ENCODE measurements around the gene FIGNL2. TPM values are rescaled to one million over a fixed set of nuclear protein-coding genes. Genes with fewer than 3 reads are reported as not detected.

Gene FIGNL2
- total and polyA plus RNA-seq, 2 of the 4 experiments (the other 2 are of a cell fraction), result under 0.01 to 0.12 TPM

GRCh38 chr12:51891843-51892242, 43.3 kb upstream of the FIGNL2 start:
- no peak overlapping the region for H2AK9ac ChIP-seq (replicated peaks; ENCODE audit: low read depth, low read length, poor library complexity)
- H3K9ac ChIP-seq (ENCODE audit: low read depth, low read length), result no peak overlapping the region
- no peak overlapping the region for H3K4ac ChIP-seq (ENCODE audit: low read depth, low read length)
- H3K9me3 ChIP-seq (ENCODE audit: control insufficient read depth, insufficient read depth, low read length), result no peaks in the 10 kb centered on the region
- ChIA-PET POLR2A (ENCODE audit: unreplicated experiment) (no interaction called here), CTCF (interaction anchor here (0.6 kb wide), 1 partner anchor 105 kb away, joined by 3 read pairs; no protein-coding TSS in a partner anchor)
- no peak overlapping the region for H3K4me2 ChIP-seq (ENCODE audit: low read depth, low read length)
- no peak overlapping the region for H3K18ac ChIP-seq (ENCODE audit: low read depth, low read length)
- H3K36me3 ChIP-seq (ENCODE audit: control insufficient read depth, insufficient read depth, low read length), result no peaks in the 10 kb centered on the region
- in situ Hi-C loops (cut with MboI; ENCODE audit: low sequenced_read_pairs), result loop anchor here (5.0 kb wide), 1 partner anchor 85 kb away; no protein-coding TSS in a partner anchor
- intact Hi-C loops (cut with micrococcal nuclease), result loop anchor here (5.0 kb wide), 1 partner anchor 130 kb away; no protein-coding TSS in a partner anchor
- no peak overlapping the region for H2BK5ac ChIP-seq (ENCODE audit: low read depth, low read length, poor library complexity, severe bottlenecking)
- H3K9me1 ChIP-seq (ENCODE audit: insufficient read depth, low read length), result peaks cover 18% of the 10 kb centered on the region
- no TSS peak for BruUV-seq (replicated peaks)
- no peak overlapping the region for H2AFZ ChIP-seq (replicated peaks; ENCODE audit: low read length, poor library complexity)
- no peak overlapping the region for H3K14ac ChIP-seq (replicated peaks; ENCODE audit: low read depth, low read length)
- no peak overlapping the region for H3K23ac ChIP-seq (ENCODE audit: low read depth, low read length)
- no peaks in the 10 kb centered on the region for H3K79me1 ChIP-seq (ENCODE audit: low read depth in 1 of 2, low read length in 2 of 2)
- no peaks in the 10 kb centered on the region for H4K20me1 ChIP-seq (ENCODE audit: insufficient read depth, low read length)
- no peak overlapping the region for H3K27ac ChIP-seq (ENCODE audit: insufficient read depth, low read length)
- TF ChIP-seq FOS (IDR thresholded peaks at IDR 0.05; ENCODE audit: low read depth, low read length), result no peak
- no peak for TF ChIP-seq MAZ (IDR thresholded peaks at IDR 0.05; ENCODE audit: borderline replicate concordance, low read depth, low read length)
- no peak for TF ChIP-seq CHD1 (IDR thresholded peaks at IDR 0.05; ENCODE audit: low read depth, low read length)
- no peak for TF ChIP-seq POLR2A (IDR thresholded peaks at IDR 0.05; ENCODE audit: low read depth, low read length)
- no peak for TF ChIP-seq CEBPB (IDR thresholded peaks at IDR 0.05; ENCODE audit: low read depth, low read length)
- no peak for TF ChIP-seq RCOR1 (IDR thresholded peaks at IDR 0.05; ENCODE audit: insufficient replicate concordance, low read length)
- TF ChIP-seq ELK1 (IDR thresholded peaks at IDR 0.05; ENCODE audit: borderline replicate concordance, low read depth, low read length), result no peak
- no peak for TF ChIP-seq RFX5 (IDR thresholded peaks at IDR 0.05; ENCODE audit: low read depth, low read length)
- TF ChIP-seq USF2 (IDR thresholded peaks at IDR 0.05; ENCODE audit: low read depth, low read length), result no peak
- TF ChIP-seq RAD21 (IDR thresholded peaks at IDR 0.05; ENCODE audit: low read length), result peak; percentile 49
- no peak for TF ChIP-seq BHLHE40 (IDR thresholded peaks at IDR 0.05; ENCODE audit: low read depth, low read length)
- peak; percentile 44 for TF ChIP-seq SMC3 (IDR thresholded peaks at IDR 0.05; ENCODE audit: low read depth, low read length)
- no peak for TF ChIP-seq MXI1 (IDR thresholded peaks at IDR 0.05; ENCODE audit: borderline replicate concordance, low read depth, low read length)
- no peak for TF ChIP-seq NFE2L2 (IDR thresholded peaks at IDR 0.05; ENCODE audit: low read depth, low read length)
- TF ChIP-seq CTCF (conservative IDR thresholded peaks at IDR 0.05; ENCODE audit: low read depth, low read length), result peak; percentile 54
- TF ChIP-seq MAFK (IDR thresholded peaks at IDR 0.05; ENCODE audit: low read depth, low read length), result no peak
- H4K8ac ChIP-seq (ENCODE audit: low read depth in 2 of 2, low read length in 2 of 2), result no peak overlapping the region
- H2BK20ac ChIP-seq (ENCODE audit: low read depth, low read length), result no peak overlapping the region
- no peak overlapping the region for H4K5ac ChIP-seq (ENCODE audit: low read depth, low read length)
- dilution Hi-C loops (cut with HindIII; ENCODE audit: low sequenced_read_pairs, unreplicated experiment), result no loop called here
- H2BK120ac ChIP-seq (ENCODE audit: low read depth, low read length), result no peak overlapping the region
- no peak overlapping the region; the same call in 1 of the 2 replicates for H2AK5ac ChIP-seq (ENCODE audit: low read depth, low read length)
- ATAC-seq (ENCODE audit: low read depth) (no peak), DNase-seq (peak; percentile 31)
- no peak overlapping the region for H4K91ac ChIP-seq (ENCODE audit: insufficient read depth, low read depth, low read length)
- no peak overlapping the region for H2BK15ac ChIP-seq (ENCODE audit: low read depth, low read length)
- H3K4me3 ChIP-seq (ENCODE audit: insufficient read depth, low read depth, low read length), result no peak overlapping the region
- H3K27me3 ChIP-seq (ENCODE audit: control insufficient read depth, insufficient read depth, low read length), result no peaks in the 10 kb centered on the region
- no peak overlapping the region for H3K56ac ChIP-seq (ENCODE audit: extremely low read depth, insufficient read depth, low read length)
- peaks cover 6% of the 10 kb centered on the region; the same call in 1 of the 2 replicates for H3K4me1 ChIP-seq (ENCODE audit: control insufficient read depth, insufficient read depth, low read length)

All from IMR-90 (cell line).